T-helper 1 cell treated with Interleukin-12 subunit alpha and Interleukin-12 subunit beta and Interleukin-4 antibody, amounts not matched to agents 30 μg/mL and 1 μg/mL, for 36 hours (primary cell): ENCODE measurements around the gene SLC16A2.

Experiments used
- H3K27ac Mint-ChIP-seq: one replicate; pipeline ENCODE4 v1.8.0; 2021; ENCODE audit warnings: mild to moderate bottlenecking, mixed read lengths
- H3K27me3 Mint-ChIP-seq: one replicate; pipeline ENCODE4 v1.8.0; 2021; ENCODE audit warnings: low read depth, mixed read lengths
- H3K36me3 Mint-ChIP-seq: one replicate; pipeline ENCODE4 v1.8.0; 2021; ENCODE audit warnings: low read depth, mixed read lengths
- H3K4me1 Mint-ChIP-seq: one replicate; pipeline ENCODE4 v1.8.0; 2021; ENCODE audit warnings: low read depth, mixed read lengths
- H3K4me3 Mint-ChIP-seq: one replicate; pipeline ENCODE4 v1.8.0; 2021; ENCODE audit warnings: mild to moderate bottlenecking, moderate library complexity, mixed read lengths
- H3K9me3 Mint-ChIP-seq: one replicate; pipeline ENCODE4 v1.8.0; 2021; ENCODE audit warnings: mixed read lengths

Gene SLC16A2

DNA sequence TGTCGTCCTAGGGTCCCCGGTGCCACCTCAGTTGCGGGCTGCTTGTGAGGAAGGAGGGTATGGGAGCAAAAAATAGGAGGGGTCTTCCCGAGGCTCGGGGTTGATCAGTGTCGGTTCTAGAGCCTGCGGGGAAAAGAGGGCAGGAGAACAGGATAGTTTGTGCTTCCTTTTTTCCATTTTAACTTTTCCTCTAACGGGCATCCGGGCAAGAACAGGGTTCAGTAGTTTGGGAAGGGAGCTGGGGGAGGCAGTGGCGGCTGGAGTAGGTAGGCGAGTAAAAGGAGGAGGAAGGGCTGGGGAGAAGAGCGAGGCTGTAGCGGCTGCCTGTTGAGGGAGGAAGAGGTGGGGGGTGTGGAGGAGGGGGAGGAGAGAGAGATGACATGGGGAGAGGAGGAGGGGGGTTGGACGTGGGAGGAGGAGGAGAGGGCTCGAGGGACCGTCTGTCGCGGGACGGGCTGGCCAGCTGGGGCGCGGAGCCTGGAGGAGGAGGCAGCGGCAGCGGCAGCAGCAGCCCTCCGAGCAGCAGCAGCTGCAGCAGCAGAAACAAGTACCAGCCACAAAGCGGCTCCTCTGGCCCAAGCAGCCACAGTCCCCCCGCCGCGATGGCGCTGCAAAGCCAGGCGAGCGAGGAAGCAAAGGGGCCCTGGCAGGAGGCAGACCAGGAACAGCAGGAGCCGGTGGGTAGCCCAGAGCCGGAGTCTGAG lies at the start of gene SLC16A2:
TSS of gene SLC16A2 (plus strand) at position 458 of the 704 bp plus-strand sequence. CDS start at position 603, 145 bp downstream.
- H3K36me3 Mint-ChIP-seq: no peaks in the 10 kb centered on the region
- H3K27me3 Mint-ChIP-seq: peaks cover 42% of the 10 kb centered on the region
- H3K9me3 Mint-ChIP-seq: no peaks in the 10 kb centered on the region
- H3K4me3 Mint-ChIP-seq: peak within 1 kb of the TSS; percentile 61
- peaks cover 3% of the 10 kb centered on the region for H3K4me1 Mint-ChIP-seq
- H3K27ac Mint-ChIP-seq: no peak within 1 kb of the TSS

- no peaks in the 10 kb centered on the region for H3K36me3 Mint-ChIP-seq
- H3K4me3 Mint-ChIP-seq: no peak overlapping the region
- H3K4me1 Mint-ChIP-seq: no peaks in the 10 kb centered on the region
- no peaks in the 10 kb centered on the region for H3K9me3 Mint-ChIP-seq
- no peak overlapping the region for H3K27ac Mint-ChIP-seq
- H3K27me3 Mint-ChIP-seq: peaks cover 4% of the 10 kb centered on the region
Measured at GRCh38 chrX:74372272-74372671, 49.0 kb upstream of the SLC16A2 start.

- Mint-ChIP-seq H3K4me3 (no peak overlapping the region), H3K36me3 (no peaks in the 10 kb centered on the region), H3K27ac (no peak overlapping the region), H3K9me3 (no peaks in the 10 kb centered on the region), H3K4me1 (no peaks in the 10 kb centered on the region), H3K27me3 (peaks cover 4% of the 10 kb centered on the region)
Measured at GRCh38 chrX:74377282-74377681, 44.0 kb upstream of the SLC16A2 start.

GRCh38 chrX:74382613-74383012 lies 38.7 kb upstream of the SLC16A2 start:
- H3K4me3 Mint-ChIP-seq: no peak overlapping the region
- H3K36me3 Mint-ChIP-seq: no peaks in the 10 kb centered on the region
- no peaks in the 10 kb centered on the region for H3K9me3 Mint-ChIP-seq
- H3K27me3 Mint-ChIP-seq: peaks cover 4% of the 10 kb centered on the region
- H3K27ac Mint-ChIP-seq: no peak overlapping the region
- no peaks in the 10 kb centered on the region for H3K4me1 Mint-ChIP-seq

DNA sequence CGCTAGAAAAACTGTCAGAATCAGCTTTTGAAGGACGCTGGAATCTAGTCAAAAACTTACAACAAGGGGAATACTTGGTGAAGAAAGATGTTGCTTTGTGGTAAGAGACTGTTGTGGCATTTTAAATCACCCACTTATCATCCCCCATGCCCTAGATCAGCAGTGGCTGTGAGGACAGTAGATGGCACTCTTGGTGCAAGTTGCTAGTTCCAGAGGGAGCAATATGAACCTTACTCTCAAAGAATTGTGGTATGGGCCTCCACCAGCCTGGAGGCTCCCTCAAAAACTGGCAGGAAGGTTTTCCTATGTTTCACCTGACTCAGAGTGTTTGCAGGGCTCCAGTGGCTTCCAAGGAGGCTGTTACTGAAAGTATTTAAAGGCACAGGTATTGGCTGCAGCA lies 37.7 kb upstream of the SLC16A2 start:
- Mint-ChIP-seq H3K4me3 (no peak overlapping the region), H3K27ac (no peak overlapping the region), H3K9me3 (no peaks in the 10 kb centered on the region), H3K36me3 (no peaks in the 10 kb centered on the region), H3K27me3 (peaks cover 5% of the 10 kb centered on the region), H3K4me1 (no peaks in the 10 kb centered on the region)

GRCh38 chrX:74389016-74389722 lies 32.1 kb upstream of the SLC16A2 start:
- no peak overlapping the region for H3K4me3 Mint-ChIP-seq
- peaks cover 5% of the 10 kb centered on the region for H3K27me3 Mint-ChIP-seq
- H3K36me3 Mint-ChIP-seq: no peaks in the 10 kb centered on the region
- H3K27ac Mint-ChIP-seq: no peak overlapping the region
- H3K9me3 Mint-ChIP-seq: no peaks in the 10 kb centered on the region
- no peaks in the 10 kb centered on the region for H3K4me1 Mint-ChIP-seq

DNA sequence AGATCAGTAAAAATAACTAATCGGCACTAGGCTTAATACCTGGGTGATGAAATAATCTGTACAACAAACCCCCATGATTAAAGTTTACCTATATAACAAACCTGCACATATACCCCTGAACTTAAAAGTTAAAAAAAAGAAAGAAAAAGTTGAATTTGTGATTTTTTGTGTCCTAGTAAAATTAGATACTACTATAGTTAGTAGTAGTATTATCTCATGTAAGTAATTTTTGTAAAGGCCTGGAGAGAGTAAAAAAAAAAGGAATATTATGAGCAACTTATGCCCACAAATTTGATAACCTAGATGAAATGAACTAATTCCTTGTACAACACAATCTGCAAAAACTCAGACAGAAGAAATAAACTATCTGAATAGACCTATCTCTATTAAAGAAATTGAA lies 25.7 kb upstream of the SLC16A2 start:
- Mint-ChIP-seq H3K27me3 (no peaks in the 10 kb centered on the region), H3K9me3 (no peaks in the 10 kb centered on the region), H3K4me3 (no peak overlapping the region), H3K4me1 (no peaks in the 10 kb centered on the region), H3K36me3 (no peaks in the 10 kb centered on the region), H3K27ac (no peak overlapping the region)

GRCh38 chrX:74405973-74406489 lies 15.3 kb upstream of the SLC16A2 start:
- Mint-ChIP-seq H3K4me3 (no peak overlapping the region), H3K27me3 (peaks cover 6% of the 10 kb centered on the region), H3K4me1 (no peaks in the 10 kb centered on the region), H3K36me3 (no peaks in the 10 kb centered on the region), H3K9me3 (no peaks in the 10 kb centered on the region), H3K27ac (no peak overlapping the region)

DNA sequence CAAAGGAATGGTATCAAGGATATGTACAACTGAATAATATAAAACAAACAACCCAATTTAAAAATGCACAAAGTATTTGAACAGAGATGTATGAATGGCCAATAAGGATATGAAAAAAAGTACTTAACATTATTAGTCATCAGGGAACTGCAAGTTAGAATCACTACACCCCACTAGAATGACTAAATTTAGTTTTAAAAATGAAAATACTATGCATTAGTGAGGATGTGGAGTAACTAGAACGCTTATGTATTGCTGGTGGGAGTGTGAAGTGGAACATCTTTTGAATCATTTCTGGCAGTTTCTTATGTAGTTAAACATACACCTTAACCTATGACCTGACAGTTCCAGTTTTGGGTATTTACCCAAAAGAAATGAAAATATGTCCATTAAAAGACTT lies 13.0 kb upstream of the SLC16A2 start:
- Mint-ChIP-seq H3K27ac (no peak overlapping the region), H3K9me3 (no peaks in the 10 kb centered on the region), H3K36me3 (no peaks in the 10 kb centered on the region), H3K27me3 (peaks cover 1% of the 10 kb centered on the region), H3K4me3 (no peak overlapping the region), H3K4me1 (no peaks in the 10 kb centered on the region)

DNA sequence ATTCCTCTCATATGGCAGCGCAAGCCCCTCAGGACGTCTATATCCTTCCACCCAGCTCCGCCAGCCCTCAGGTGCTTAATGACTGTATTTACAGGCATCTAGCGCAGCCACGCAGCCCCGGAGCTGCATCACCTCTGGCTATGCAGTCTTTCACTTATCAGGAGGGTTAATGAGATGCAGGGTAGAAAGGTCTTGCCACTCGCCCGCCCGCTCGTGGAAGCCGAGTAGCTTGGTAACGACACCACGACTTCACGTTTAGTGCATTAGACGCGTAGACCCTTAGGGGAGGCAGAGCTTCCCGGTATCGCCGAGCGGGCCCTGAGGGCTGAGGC lies 1.5 kb upstream of the SLC16A2 start:
- H3K9me3 Mint-ChIP-seq: no peaks in the 10 kb centered on the region
- peaks cover 39% of the 10 kb centered on the region for H3K27me3 Mint-ChIP-seq
- H3K27ac Mint-ChIP-seq: no peak overlapping the region
- H3K4me3 Mint-ChIP-seq: peak overlapping the region; percentile 37
- no peaks in the 10 kb centered on the region for H3K36me3 Mint-ChIP-seq
- peaks cover 3% of the 10 kb centered on the region for H3K4me1 Mint-ChIP-seq

DNA sequence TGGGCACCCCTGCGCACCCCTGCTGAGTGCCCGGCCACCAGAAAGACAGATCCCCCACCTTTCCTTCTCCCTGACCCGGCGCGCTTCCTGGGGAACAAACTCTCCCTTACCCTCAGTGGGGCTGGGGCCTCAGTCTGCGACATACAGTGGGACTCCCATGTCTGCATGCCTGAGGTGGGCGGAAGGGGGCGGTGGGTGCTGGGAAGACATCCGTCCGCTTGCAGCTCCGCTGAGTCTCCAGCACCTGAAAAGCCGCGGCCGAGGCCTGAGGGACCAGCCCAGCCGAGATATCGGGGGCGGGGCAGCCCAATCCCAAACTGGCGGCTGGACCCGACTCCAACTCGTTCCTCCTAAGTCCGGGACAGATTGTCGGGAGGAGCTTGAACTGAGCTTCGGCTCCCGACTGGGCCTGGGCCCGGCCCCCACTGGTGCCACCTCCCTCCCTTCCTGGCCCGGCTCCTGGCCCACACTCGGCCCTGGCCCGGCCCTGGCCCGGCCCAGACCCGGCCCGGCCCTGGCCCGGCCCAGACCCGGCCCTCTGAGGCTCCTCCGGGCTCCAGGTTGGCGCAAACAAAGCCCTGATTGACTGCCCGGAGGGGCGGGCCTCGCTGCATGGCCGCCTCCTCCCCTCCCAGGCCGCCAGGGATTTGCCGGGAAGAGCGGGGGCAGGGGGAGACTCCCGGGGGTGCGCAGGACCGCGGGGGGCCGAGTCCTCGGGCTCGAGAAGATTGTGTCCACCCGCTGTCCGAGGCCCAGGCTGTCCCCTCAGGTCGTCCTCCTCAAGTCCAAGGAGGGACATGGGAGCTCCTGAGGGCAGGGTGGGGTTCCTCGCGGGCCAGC lies 877 bp upstream of the SLC16A2 start:
- Mint-ChIP-seq H3K4me3 (peak overlapping the region; percentile 61), H3K9me3 (no peaks in the 10 kb centered on the region), H3K36me3 (no peaks in the 10 kb centered on the region), H3K27ac (no peak overlapping the region), H3K4me1 (peaks cover 3% of the 10 kb centered on the region), H3K27me3 (peaks cover 42% of the 10 kb centered on the region)

- Mint-ChIP-seq H3K9me3 (no peaks in the 10 kb centered on the region), H3K27ac (no peak overlapping the region), H3K36me3 (no peaks in the 10 kb centered on the region), H3K27me3 (peaks cover 42% of the 10 kb centered on the region), H3K4me1 (peaks cover 3% of the 10 kb centered on the region), H3K4me3 (peak overlapping the region; percentile 44)
Measured at GRCh38 chrX:74421740-74422352, 553 bp downstream of the SLC16A2 start.

GRCh38 chrX:74422576-74423288 lies 1.4 kb downstream of the SLC16A2 start:
- Mint-ChIP-seq H3K36me3 (no peaks in the 10 kb centered on the region), H3K27me3 (peaks cover 42% of the 10 kb centered on the region), H3K27ac (no peak overlapping the region), H3K4me3 (no peak overlapping the region), H3K4me1 (peaks cover 3% of the 10 kb centered on the region), H3K9me3 (no peaks in the 10 kb centered on the region)
